Measurements from ENCODE around the gene SMG9.
"Not testable (repeated sequence)": the region's sequence is repeated elsewhere in the genome, so short reads cannot be mapped to it uniquely, and the experiment has no call there.

SMG9 gene

DNA sequence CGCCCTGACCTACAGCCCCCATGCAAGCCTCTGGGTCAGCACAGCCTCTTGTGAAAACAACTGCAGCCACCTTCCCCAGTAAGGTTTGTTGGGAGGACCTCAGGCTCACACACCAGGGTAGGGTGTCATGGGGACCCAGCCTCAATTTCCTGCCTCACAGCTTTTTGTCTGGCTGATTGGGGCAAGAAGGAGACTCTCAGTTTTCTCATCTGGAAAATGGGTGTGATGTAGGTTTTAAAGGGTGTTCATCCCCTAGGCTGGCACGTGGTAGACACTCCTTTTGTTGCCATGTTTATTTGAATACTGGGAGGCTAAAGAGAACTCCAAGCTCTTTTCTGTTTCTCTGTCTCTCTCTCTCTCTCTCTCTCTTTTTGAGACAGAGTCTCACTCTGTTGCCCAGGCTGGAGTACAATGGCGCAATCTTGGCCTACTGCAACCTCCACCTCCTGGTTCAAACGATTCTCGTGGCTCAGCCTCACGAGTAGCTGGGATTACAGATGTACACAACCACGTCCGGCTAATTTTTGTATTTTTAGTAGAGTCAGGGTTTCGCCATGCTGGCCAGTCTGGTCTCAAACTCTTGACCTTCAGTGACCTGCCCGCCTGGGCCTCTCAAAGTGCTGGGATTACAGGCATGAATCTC is 66.6 kb downstream of the SMG9 start:
- no peak for DNase-seq

- DNase-seq: no peak
Measured at GRCh38 chr19:43687660-43687997, 67.1 kb downstream of the SMG9 start.

DNA sequence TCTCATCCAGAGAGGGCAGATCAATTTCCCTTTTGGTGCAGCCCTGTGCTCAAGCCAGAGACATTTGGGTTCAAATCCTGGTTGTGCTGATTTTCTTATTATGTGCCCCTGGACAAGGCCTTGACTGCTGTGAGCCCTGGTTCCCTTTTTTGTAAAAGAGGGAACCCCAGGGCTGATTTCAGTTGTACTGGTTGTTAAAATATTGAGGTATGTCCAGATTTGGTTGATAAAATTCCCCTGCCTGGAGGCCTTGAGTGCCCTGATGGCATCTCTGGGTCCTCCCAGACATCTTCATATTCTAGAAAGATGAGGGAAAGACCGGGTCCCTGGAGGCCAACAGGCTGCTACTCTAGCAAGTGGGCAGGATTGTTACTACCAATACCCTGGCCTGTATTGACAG is 70.4 kb downstream of the SMG9 start:
- no peak for DNase-seq

GRCh38 chr19:43683905-43684304 is 70.9 kb downstream of the SMG9 start:
- DNase-seq: no peak

GRCh38 chr19:43682824-43683661 is 71.7 kb downstream of the SMG9 start:
- no peak for DNase-seq

GRCh38 chr19:43682269-43682668 is 72.5 kb downstream of the SMG9 start:
- DNase-seq: not testable (repeated sequence)

DNA sequence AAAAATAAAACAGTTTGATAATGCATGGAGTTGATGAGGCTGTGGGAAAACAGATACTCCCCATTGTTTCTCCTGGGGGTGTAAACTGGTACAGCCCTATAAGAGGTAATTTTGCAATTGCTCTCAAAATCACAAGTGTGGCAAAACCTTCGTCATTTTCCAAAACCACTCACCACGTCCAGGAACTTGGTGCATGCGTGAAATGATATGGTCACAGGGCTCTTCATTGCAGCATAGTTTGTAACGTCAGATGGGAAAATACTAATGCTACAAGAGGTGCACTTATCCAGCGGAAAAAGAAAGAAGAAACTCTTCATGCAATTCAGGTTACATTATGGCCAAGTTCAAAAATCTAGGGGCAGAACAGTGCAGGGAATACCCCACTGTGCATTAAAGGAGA is 72.9 kb downstream of the SMG9 start:
- DNase-seq: no peak

- no peak for DNase-seq
Measured at GRCh38 chr19:43678512-43679261, 76.1 kb downstream of the SMG9 start.
